Stimulated activated CD4-positive, alpha-beta T cell treated with anti-CD3 and anti-CD28 coated beads, Interleukin-1b, Interleukin-23, amount 100 ng/mL, for 1 hour (primary cell): ENCODE results near the gene C19orf47.
"Not testable (repeated sequence)": the region's sequence is repeated elsewhere in the genome, so short reads cannot be mapped to it uniquely, and the experiment has no call there.

Experiments
- DNase-seq, 2 donors: peaks; one replicate each; pipeline ENCODE4 v3.0.0-alpha.2; 2020; ENCODE audit warnings: low read depth in 2 of 2

C19orf47 gene

GRCh38 chr19:40377876-40378385 is 29.7 kb upstream of the C19orf47 start:
- DNase-seq = no peak

GRCh38 chr19:40376286-40376862 is 28.2 kb upstream of the C19orf47 start:
- DNase-seq = no peak

GRCh38 chr19:40374084-40374483 is 25.9 kb upstream of the C19orf47 start:
- DNase-seq = no peak

GRCh38 chr19:40371802-40372122 is 23.6 kb upstream of the C19orf47 start:
- no peak for DNase-seq

- no peak for DNase-seq
Observed at GRCh38 chr19:40370997-40371801, 23.0 kb upstream of the C19orf47 start.

- DNase-seq = not testable (repeated sequence)
Observed at GRCh38 chr19:40370253-40370652, 22.1 kb upstream of the C19orf47 start.

- DNase-seq = no peak
Observed at GRCh38 chr19:40369797-40370196, 21.6 kb upstream of the C19orf47 start.

- DNase-seq = no peak
Observed at GRCh38 chr19:40367577-40368434, 19.6 kb upstream of the C19orf47 start.

GRCh38 chr19:40366697-40367561 is 18.7 kb upstream of the C19orf47 start:
- DNase-seq = no peak

GRCh38 chr19:40365613-40366401 is 17.6 kb upstream of the C19orf47 start:
- DNase-seq = peak in 1 of 2 donors; percentile 46

- no peak for DNase-seq
Observed at GRCh38 chr19:40365010-40365409, 16.8 kb upstream of the C19orf47 start.

- DNase-seq = no peak
Observed at GRCh38 chr19:40363069-40363468, 14.9 kb upstream of the C19orf47 start.

- no peak for DNase-seq
Observed at GRCh38 chr19:40362160-40362559, 14.0 kb upstream of the C19orf47 start.

GRCh38 chr19:40360708-40361241 is 12.6 kb upstream of the C19orf47 start:
- no peak for DNase-seq

- no peak for DNase-seq
Observed at GRCh38 chr19:40360020-40360707, 12.0 kb upstream of the C19orf47 start.

GRCh38 chr19:40358773-40359172 is 10.6 kb upstream of the C19orf47 start:
- no peak for DNase-seq

- no peak for DNase-seq
Observed at GRCh38 chr19:40357640-40358039, 9.4 kb upstream of the C19orf47 start.

- no peak for DNase-seq
Observed at GRCh38 chr19:40356681-40357595, 8.7 kb upstream of the C19orf47 start.
